ENCODE measurements around the gene CBX5. TPM values are rescaled to one million over a fixed set of nuclear protein-coding genes. Genes with fewer than 3 reads are reported as not detected.

The CBX5 gene
- total and polyA plus RNA-seq, 9 of the 15 experiments (the other 6 are each of a cell fraction or from before 2014, with no cell fraction given) = 32.6 to 102 (median 59.2) TPM

- no peak for TF ChIP-seq ZNF398 (CRISPR knock-in tag; IDR thresholded peaks at IDR 0.05)
- no peak for TF ChIP-seq CHCHD3 (CRISPR knock-in tag; IDR thresholded peaks at IDR 0.05)
- no peak for TF ChIP-seq MBD1 (CRISPR knock-in tag; IDR thresholded peaks at IDR 0.05)
- no peak for TF ChIP-seq ZSCAN32 (CRISPR knock-in tag; IDR thresholded peaks at IDR 0.05)
- no peak for TF ChIP-seq ZNF584 (CRISPR knock-in tag; IDR thresholded peaks at IDR 0.05; ENCODE audit: low read depth)
- no peak for TF ChIP-seq ZNF140 (CRISPR knock-in tag; IDR thresholded peaks at IDR 0.05)
- no peak for TF ChIP-seq ARHGAP35 (IDR thresholded peaks at IDR 0.05; ENCODE audit: partially characterized antibody)
- no peak for TF ChIP-seq IRF1 (CRISPR knock-in tag; IDR thresholded peaks at IDR 0.05; ENCODE audit: borderline replicate concordance)
- H3K36me3 ChIP-seq (ENCODE audit: control insufficient read depth, insufficient read depth, low read length) = peaks cover 13% of the 10 kb centered on the region
- no peaks in the 10 kb centered on the region for H3K9me1 ChIP-seq (ENCODE audit: control insufficient read depth, insufficient read depth, low read length)
- ChIA-PET CTCF (ENCODE audit: low intra/inter-chr PET ratio) (interaction anchor here (1.0 to 2.3 kb wide), 6 partner anchors 10 to 206 kb away, joined by 3 to 27 read pairs (median 8); partner anchors contain the start of genes HOXC10 and HOXC5), POLR2A (interaction anchor here (0.5 to 1.5 kb wide), 5 partner anchors 11 to 191 kb away, joined by 3 read pairs; partner anchors contain the start of gene HOXC9)
- WGBS (ENCODE audit: insufficient coverage, low coverage, missing lambda C conversion rate) = 40% methylated on average over 4 of the region's 4 CpGs
- no peak overlapping the region for H3K4me3 ChIP-seq
- H3K9ac ChIP-seq (ENCODE audit: insufficient read depth in 1 of 2, low read depth in 2 of 2, low read length in 2 of 2) = peak overlapping the region in 1 of 2 experiments; percentile 37; a peak in 1 of 4 replicates
- H3K27me3 ChIP-seq (ENCODE audit: control insufficient read depth in 2 of 2, insufficient read depth in 2 of 2, low read length in 2 of 2) = no peaks in the 10 kb centered on the region
- no peak overlapping the region for H3K4me2 ChIP-seq (ENCODE audit: insufficient read depth, low read length)
- H3K79me2 ChIP-seq (ENCODE audit: control insufficient read depth, insufficient read depth, low read length) = peaks cover 14% of the 10 kb centered on the region
- intact Hi-C loops (cut with micrococcal nuclease) = loop anchor here (1.0 to 2.0 kb wide), 3 partner anchors 54 to 185 kb away; no protein-coding TSS in a partner anchor
- BruUV-seq (replicated peaks) = no TSS peak
- no peaks in the 10 kb centered on the region for H4K20me1 ChIP-seq (replicated peaks; ENCODE audit: control insufficient read depth, insufficient read depth, low read length)
- peaks cover 22 to 25% of the 10 kb centered on the region in 2 experiments for H3K4me1 ChIP-seq (replicated peaks in 1 of 2; ENCODE audit: control insufficient read depth in 2 of 2, insufficient read depth in 2 of 2, low read length in 2 of 2)
- no peak overlapping the region for H3K27ac ChIP-seq (ENCODE audit: extremely low read depth, low read depth, low read length)
- in situ Hi-C loops (cut with MboI) = loop anchor here (10.0 kb wide), 1 partner anchor 166 kb away; the partner anchor contains the start of gene HOXC6
- no peak for ATAC-seq
- no peaks in the 10 kb centered on the region for H3K9me3 ChIP-seq (replicated peaks; ENCODE audit: control insufficient read depth, insufficient read depth, low read depth, low read length)
- no peak for FAIRE-seq
- no peak for DNase-seq (ENCODE audit: extremely low read depth in 1 of 4, low spot score in 3 of 4)
- peak overlapping the region; percentile 14 for H2AFZ ChIP-seq (ENCODE audit: low read depth, low read length)
Measured at GRCh38 chr12:54191126-54191525, 88.8 kb downstream of the CBX5 start.
